T-cell (primary cell): ENCODE results near the gene PDE4B. TPM values are rescaled to one million over a fixed set of nuclear protein-coding genes. Genes with fewer than 3 reads are reported as not detected.

Experiments used
- ATAC-seq, 4 experiments: fragments of 200-7000 bp in 3 of 4; fragments of 150-1000 bp in 1 of 4; cut with Tn5 transposase; replicated peaks in 1 of 4; 1 replicate in 3 of 4; 2 replicates in 1 of 4; pipeline ENCODE4 v1.10.0; 2021; ENCODE audit warnings: moderate library complexity in 3 of 4, mild to moderate bottlenecking in 2 of 4, moderate number of reproducible peaks in 1 of 4
- CTCF ChIA-PET, 2 donors: fragments of 300-600 bp; sonication (Branson Sonifier 250); formaldehyde crosslinking; loops; one replicate each; lab custom pipeline; 2022; ENCODE audit warnings: antibody characterized with exemption in 2 of 2; lab: Charles Lee
- POLR2A ChIA-PET, 2 donors: fragments of 300-600 bp; sonication (Branson Sonifier 250); formaldehyde crosslinking; loops; one replicate each; lab custom pipeline; 2022; ENCODE audit warnings: antibody characterized with exemption in 2 of 2; lab: Charles Lee
- DNase-seq, 35 experiments: peaks; one replicate each; pipeline versions ENCODE4 v3.0.0 to v3.0.0-alpha.2; 2013 to 2023
- H3K27ac ChIP-seq: one replicate; pipeline ENCODE4 v1.5.1; 2013; ENCODE audit warnings: low read length
- H3K27me3 ChIP-seq, 2 experiments: replicated peaks in 1 of 2; 1 replicate in 1 of 2; 2 replicates in 1 of 2; pipeline versions ENCODE4 v1.6.1 to v1.7.0; 2013; ENCODE audit warnings: low read length in 1 of 2, mixed read lengths in 1 of 2; ENCODE audit not compliant: control insufficient read depth in 2 of 2, insufficient read depth in 2 of 2; ENCODE audit errors: extremely low read depth in 1 of 2
- H3K36me3 ChIP-seq, 2 donors: 1 replicate in 1 of 2; 2 replicates in 1 of 2; pipeline versions ENCODE4 v1.6.1 to v1.7.0; 2013; ENCODE audit warnings: low read length in 1 of 2; ENCODE audit not compliant: control insufficient read depth in 2 of 2, insufficient read depth in 1 of 2; ENCODE audit errors: extremely low read depth in 1 of 2
- H3K4me1 ChIP-seq, 2 experiments: 1 replicate in 1 of 2; 2 replicates in 1 of 2; pipeline versions ENCODE4 v1.6.1 to v1.7.0; 2013; ENCODE audit warnings: low read length in 2 of 2, mixed read lengths in 1 of 2; ENCODE audit not compliant: insufficient read depth in 2 of 2, control insufficient read depth in 1 of 2; ENCODE audit errors: extremely low read depth in 1 of 2
- H3K4me3 ChIP-seq, 2 donors: 1 replicate in 1 of 2; 2 replicates in 1 of 2; pipeline versions ENCODE4 v1.5.1 to v1.7.0; 2013; ENCODE audit warnings: mild to moderate bottlenecking in 2 of 2, low read length in 1 of 2, moderate library complexity in 1 of 2; ENCODE audit not compliant: control insufficient read depth in 1 of 2; ENCODE audit errors: extremely low read depth in 1 of 2
- H3K9me3 ChIP-seq: 2 replicates; pipeline ENCODE4 v1.7.0; 2013
- H3K27ac Mint-ChIP-seq, 2 donors: one replicate each; pipeline ENCODE4 v1.8.0; 2020 to 2021; ENCODE audit warnings: mild to moderate bottlenecking in 2 of 2, mixed read lengths in 2 of 2
- H3K27me3 Mint-ChIP-seq, 2 donors: one replicate each; pipeline ENCODE4 v1.8.0; 2021 to 2022; ENCODE audit warnings: mixed read lengths in 2 of 2
- H3K36me3 Mint-ChIP-seq: one replicate; pipeline ENCODE4 v1.8.0; 2021; ENCODE audit warnings: mixed read lengths
- H3K4me1 Mint-ChIP-seq, 3 donors: one replicate each; pipeline ENCODE4 v1.8.0; 2020 to 2022; ENCODE audit warnings: mixed read lengths in 3 of 3, mild to moderate bottlenecking in 1 of 3
- H3K4me3 Mint-ChIP-seq, 3 donors: one replicate each; pipeline ENCODE4 v1.8.0; 2020 to 2022; ENCODE audit warnings: mild to moderate bottlenecking in 3 of 3, mixed read lengths in 3 of 3, moderate library complexity in 3 of 3
- H3K9me3 Mint-ChIP-seq, 3 donors: one replicate each; pipeline ENCODE4 v1.8.0; 2020 to 2022; ENCODE audit warnings: mixed read lengths in 3 of 3
- WGBS: methylation state at CpG from one replicate; pipeline ENCODE4 v1.1.5; 2013; ENCODE audit warnings: missing lambda C conversion rate; ENCODE audit not compliant: insufficient coverage; 5-methylcytosine and 5-hydroxymethylcytosine counted together
- total RNA-seq, 35 experiments: library from RNA in 6 of 35; stranded (reverse) in 6 of 35; fragments of 120-200 nt in 1 of 35; gene quantifications; one replicate each; pipeline versions ENCODE4 v1.2.1 to v1.2.4 and lab custom pipeline; 2013 to 2026

PDE4B gene
- total RNA-seq, 5 donors from 2014 or later (not counting 1 experiment from before 2014, with no cell fraction given) = 46.3 to 103 (median 54.1) TPM

DNA sequence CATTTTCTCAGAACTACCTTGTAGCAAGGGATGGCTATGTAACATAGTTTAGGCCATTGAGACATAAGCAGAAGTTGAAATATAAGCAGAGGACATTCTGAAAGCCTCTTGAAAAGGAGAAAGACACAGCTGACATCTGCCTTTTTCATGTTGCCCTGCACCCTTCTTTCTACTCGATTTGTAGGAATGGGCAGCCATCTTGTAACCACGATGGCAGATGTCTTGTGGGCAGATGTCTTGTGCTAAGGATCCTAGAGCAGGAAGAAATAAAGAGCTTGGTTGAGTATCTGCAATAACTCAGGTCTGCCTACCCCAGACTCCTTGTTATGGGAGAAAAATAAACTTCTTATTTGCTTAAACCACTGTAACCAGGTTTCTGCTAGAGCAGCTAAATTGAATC, 351.0 kb downstream of the PDE4B start:
- Histone ChIP-seq H3K27me3 (no peaks in the 10 kb centered on the region), H3K4me1 (no peaks in the 10 kb centered on the region), H3K27ac (no peak overlapping the region), H3K4me3 (no peak overlapping the region), H3K9me3 (no peaks in the 10 kb centered on the region), H3K36me3 (no peaks in the 10 kb centered on the region)
- ChIA-PET POLR2A (no interaction called here), CTCF (no interaction called here)
- Mint-ChIP-seq H3K4me1 (no peaks in the 10 kb centered on the region), H3K27ac (no peak overlapping the region), H3K27me3 (peaks cover 0 to 2% of the 10 kb centered on the region in 2 donors), H3K9me3 (no peaks in the 10 kb centered on the region), H3K36me3 (no peaks in the 10 kb centered on the region), H3K4me3 (no peak overlapping the region)
- no CpG with 5 or more reads among the region's 2 CpGs for whole genome bisulfite sequencing
- DNase-seq = no peak
- ATAC-seq = no peak

DNA sequence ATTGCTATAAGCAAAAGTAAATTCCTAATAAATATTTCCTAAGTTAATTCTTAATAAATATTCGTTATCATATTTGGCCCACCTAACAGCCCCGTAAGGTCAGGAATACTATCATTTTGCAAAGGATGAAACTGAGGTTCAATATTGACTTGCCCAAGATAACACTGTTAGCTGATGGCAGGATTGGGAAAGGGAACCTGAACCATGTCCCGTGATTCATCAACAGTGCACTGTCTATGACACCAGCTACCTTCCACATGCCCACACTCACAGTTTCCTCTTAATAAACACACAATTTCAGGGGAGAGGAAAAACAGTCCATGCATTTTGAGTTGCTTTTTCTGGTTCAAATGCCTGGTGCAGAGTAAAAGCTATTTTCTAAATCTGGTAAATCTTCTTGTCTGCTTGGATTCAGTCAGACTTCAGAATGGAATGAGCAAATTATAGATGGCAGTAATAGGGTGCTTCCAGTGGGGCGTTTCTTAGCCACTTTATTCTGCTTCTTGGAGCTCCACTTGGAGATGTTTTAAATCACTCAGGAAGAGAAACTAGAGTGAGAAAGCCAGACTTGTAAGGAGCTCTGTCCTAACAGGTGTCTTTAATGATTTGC, 354.6 kb downstream of the PDE4B start:
- peaks cover 6 to 7% of the 10 kb centered on the region in 2 donors for H3K27me3 Mint-ChIP-seq
- H3K27me3 ChIP-seq = peaks cover 0 to 2% of the 10 kb centered on the region in 2 experiments
- H3K4me1 Mint-ChIP-seq = no peaks in the 10 kb centered on the region
- ATAC-seq (no peak), DNase-seq (no peak)
- CTCF ChIA-PET = no interaction called here
- H3K36me3 Mint-ChIP-seq = no peaks in the 10 kb centered on the region
- no peaks in the 10 kb centered on the region for H3K36me3 ChIP-seq
- H3K27ac Mint-ChIP-seq = no peak overlapping the region
- H3K9me3 ChIP-seq = no peaks in the 10 kb centered on the region
- H3K27ac ChIP-seq = no peak overlapping the region
- no peak overlapping the region for H3K4me3 Mint-ChIP-seq
- 100% methylated on average over 2 of the region's 4 CpGs for WGBS
- H3K4me3 ChIP-seq = no peak overlapping the region
- no peaks in the 10 kb centered on the region for H3K4me1 ChIP-seq
- H3K9me3 Mint-ChIP-seq = no peaks in the 10 kb centered on the region
- POLR2A ChIA-PET = interaction anchor here in 1 of 2 donors (0.7 kb wide), 1 partner anchor 59 kb away, joined by 3 read pairs; no protein-coding TSS in a partner anchor

DNA sequence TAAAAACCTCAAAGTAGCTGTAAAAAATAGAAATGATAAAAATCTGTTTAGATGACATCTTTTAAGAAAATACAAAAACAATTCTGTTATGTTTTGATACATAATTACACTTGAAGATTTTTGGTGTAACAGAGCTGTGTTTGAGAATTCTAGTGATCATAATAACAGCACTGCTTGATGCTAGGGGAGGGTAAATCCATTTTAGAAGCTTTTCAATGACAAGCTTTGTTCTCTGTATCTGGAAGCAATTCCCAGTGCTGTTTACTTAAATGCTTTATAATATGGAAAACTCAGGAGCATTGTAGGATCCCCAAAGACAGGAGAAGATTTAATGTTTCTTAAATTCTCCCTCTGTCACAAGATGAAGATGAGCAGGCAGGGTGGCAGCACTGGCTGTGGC, 359.3 kb downstream of the PDE4B start:
- no peak overlapping the region for H3K27ac Mint-ChIP-seq
- H3K36me3 Mint-ChIP-seq = no peaks in the 10 kb centered on the region
- ChIA-PET POLR2A (no interaction called here), CTCF (no interaction called here)
- no peaks in the 10 kb centered on the region for H3K9me3 Mint-ChIP-seq
- H3K4me1 Mint-ChIP-seq = no peaks in the 10 kb centered on the region
- no peak overlapping the region for H3K4me3 ChIP-seq
- peaks cover 0 to 2% of the 10 kb centered on the region in 2 experiments for H3K27me3 ChIP-seq
- no peak overlapping the region for H3K27ac ChIP-seq
- DNase-seq = no peak
- H3K9me3 ChIP-seq = no peaks in the 10 kb centered on the region
- H3K36me3 ChIP-seq = no peaks in the 10 kb centered on the region
- no peaks in the 10 kb centered on the region for H3K4me1 ChIP-seq
- H3K27me3 Mint-ChIP-seq = peaks cover 18 to 20% of the 10 kb centered on the region in 2 donors
- ATAC-seq = no peak
- no peak overlapping the region for H3K4me3 Mint-ChIP-seq

DNA sequence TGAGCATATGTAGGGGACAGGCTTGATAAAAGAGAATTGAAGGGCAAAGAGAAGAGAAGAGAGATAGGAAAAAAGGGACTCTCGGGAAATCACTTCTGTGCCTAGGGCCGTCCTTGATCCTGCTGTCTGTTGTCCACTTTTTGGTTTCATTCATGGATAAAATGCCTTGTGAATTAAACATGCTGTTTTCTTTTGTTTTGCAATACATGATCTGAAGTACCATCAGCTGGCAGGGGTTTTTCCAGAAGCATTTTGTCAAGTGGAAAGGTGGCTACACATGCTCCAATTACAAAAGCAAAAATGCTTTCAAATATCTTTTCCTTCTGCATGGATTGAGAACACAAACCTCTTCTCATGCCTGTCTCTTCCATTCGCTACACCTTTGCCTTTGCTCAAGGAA, 361.7 kb downstream of the PDE4B start:
- no CpG with 5 or more reads among the region's 3 CpGs for WGBS
- Histone ChIP-seq H3K36me3 (no peaks in the 10 kb centered on the region), H3K4me3 (no peak overlapping the region), H3K27ac (no peak overlapping the region), H3K9me3 (no peaks in the 10 kb centered on the region), H3K4me1 (no peaks in the 10 kb centered on the region), H3K27me3 (peaks cover 0 to 2% of the 10 kb centered on the region in 2 experiments)
- ChIA-PET POLR2A (no interaction called here), CTCF (no interaction called here)
- DNase-seq = no peak
- Mint-ChIP-seq H3K4me1 (no peaks in the 10 kb centered on the region), H3K27me3 (peaks cover 28 to 29% of the 10 kb centered on the region in 2 donors), H3K9me3 (no peaks in the 10 kb centered on the region), H3K4me3 (no peak overlapping the region), H3K27ac (no peak overlapping the region), H3K36me3 (no peaks in the 10 kb centered on the region)
- no peak for ATAC-seq

DNA sequence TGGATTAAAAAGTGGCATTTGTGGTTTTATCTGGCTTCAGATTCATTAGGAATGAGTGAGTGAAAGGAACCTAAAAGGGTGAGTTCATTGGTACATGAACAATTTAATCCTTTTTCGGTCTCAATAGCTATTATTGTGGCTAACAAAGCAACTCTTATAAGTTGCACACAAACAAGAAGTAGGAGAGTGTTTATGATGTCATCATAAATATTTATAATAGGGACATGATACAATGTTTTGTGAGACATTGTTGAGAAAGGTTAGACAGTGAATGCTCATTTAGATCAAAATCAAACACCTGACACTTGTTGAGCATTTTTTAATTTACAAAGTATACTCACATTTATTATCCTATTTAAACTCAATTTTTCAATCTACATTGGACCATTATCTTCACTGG, 363.4 kb downstream of the PDE4B start:
- H3K27me3 Mint-ChIP-seq = peaks cover 27 to 38% of the 10 kb centered on the region in 2 donors
- Histone ChIP-seq H3K4me1 (no peaks in the 10 kb centered on the region), H3K4me3 (no peak overlapping the region), H3K27me3 (peaks cover 0 to 2% of the 10 kb centered on the region in 2 experiments), H3K9me3 (no peaks in the 10 kb centered on the region), H3K27ac (no peak overlapping the region), H3K36me3 (no peaks in the 10 kb centered on the region)
- no peaks in the 10 kb centered on the region for H3K4me1 Mint-ChIP-seq
- H3K4me3 Mint-ChIP-seq = no peak overlapping the region
- no peak for DNase-seq
- H3K36me3 Mint-ChIP-seq = no peaks in the 10 kb centered on the region
- ChIA-PET CTCF (no interaction called here), POLR2A (no interaction called here)
- no peaks in the 10 kb centered on the region for H3K9me3 Mint-ChIP-seq
- no CpG with 5 or more reads among the region's 1 CpG for WGBS
- no peak overlapping the region for H3K27ac Mint-ChIP-seq
- ATAC-seq = no peak

DNA sequence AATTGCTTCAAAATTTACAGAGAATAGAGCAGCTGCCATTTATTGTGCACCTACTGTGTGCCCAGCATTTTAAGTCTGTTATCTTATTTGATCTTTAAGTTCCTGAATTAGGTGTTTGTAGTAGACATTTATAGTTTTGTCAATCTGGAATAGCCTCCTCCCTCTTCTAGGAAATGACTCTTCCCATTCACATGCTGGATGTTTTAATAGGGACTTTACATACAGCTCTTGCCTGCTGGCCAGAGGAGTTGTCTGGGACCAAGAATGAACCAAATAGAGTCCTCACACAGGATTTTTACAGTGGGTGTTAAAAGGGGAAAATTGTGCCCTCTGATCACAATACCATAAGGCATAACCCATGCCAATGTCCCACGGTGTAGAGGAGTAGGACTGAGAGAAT, 367.1 kb downstream of the PDE4B start:
- no peak for ATAC-seq
- POLR2A ChIA-PET = no interaction called here
- no peaks in the 10 kb centered on the region for H3K9me3 ChIP-seq

DNA sequence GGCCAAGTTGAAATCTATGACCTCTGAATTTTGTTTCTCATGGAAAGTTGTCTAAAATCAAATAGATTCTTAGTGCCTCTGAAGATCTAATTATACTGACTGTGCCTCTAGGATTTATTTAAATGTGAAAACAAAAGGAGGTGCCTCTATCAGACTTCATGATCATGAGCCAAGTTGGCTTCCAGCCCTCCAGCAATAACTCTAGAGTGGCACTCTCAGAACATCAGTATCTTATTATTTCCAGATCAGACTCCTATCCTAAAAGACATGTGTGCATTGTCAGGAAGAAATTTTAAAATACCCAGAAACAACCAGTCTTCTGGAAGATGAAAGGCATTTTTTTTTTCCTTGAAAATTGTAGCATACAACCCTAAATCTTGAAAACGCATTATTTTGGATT, 368.0 kb downstream of the PDE4B start:
- Histone ChIP-seq H3K27ac (no peak overlapping the region), H3K36me3 (no peaks in the 10 kb centered on the region), H3K4me3 (no peak overlapping the region), H3K9me3 (no peaks in the 10 kb centered on the region), H3K4me1 (no peaks in the 10 kb centered on the region), H3K27me3 (no peaks in the 10 kb centered on the region)
- no peak for ATAC-seq
- peaks cover 21 to 24% of the 10 kb centered on the region in 2 donors for H3K27me3 Mint-ChIP-seq
- ChIA-PET CTCF (no interaction called here), POLR2A (no interaction called here)
- WGBS = no CpG with 5 or more reads among the region's 1 CpG
- H3K9me3 Mint-ChIP-seq = no peaks in the 10 kb centered on the region
- DNase-seq = no peak
- no peak overlapping the region for H3K27ac Mint-ChIP-seq
- no peaks in the 10 kb centered on the region for H3K4me1 Mint-ChIP-seq
- H3K4me3 Mint-ChIP-seq = no peak overlapping the region
- H3K36me3 Mint-ChIP-seq = no peaks in the 10 kb centered on the region

More for the DNA sequence above, 367.1 kb downstream of the PDE4B start:
- Histone ChIP-seq H3K27me3 (no peaks in the 10 kb centered on the region), H3K27ac (no peak overlapping the region), H3K4me3 (no peak overlapping the region), H3K36me3 (no peaks in the 10 kb centered on the region), H3K4me1 (no peaks in the 10 kb centered on the region)
- no peaks in the 10 kb centered on the region for H3K36me3 Mint-ChIP-seq
- no peaks in the 10 kb centered on the region for H3K9me3 Mint-ChIP-seq
- no CpG with 5 or more reads among the region's 1 CpG for WGBS
- no peaks in the 10 kb centered on the region for H3K4me1 Mint-ChIP-seq
- CTCF ChIA-PET = no interaction called here
- no peak for DNase-seq
- H3K27ac Mint-ChIP-seq = no peak overlapping the region
- H3K27me3 Mint-ChIP-seq = peaks cover 21 to 24% of the 10 kb centered on the region in 2 donors
- H3K4me3 Mint-ChIP-seq = no peak overlapping the region
